Common myeloid progenitor, CD34-positive (primary cell): ENCODE results near the gene PLEKHG4.

Experiments
- CTCF ChIA-PET: fragments of 350-600 bp; sonication (Branson Sonifier 250); formaldehyde crosslinking; loops from one replicate; lab custom pipeline; 2021; ENCODE audit warnings: antibody characterized with exemption; lab: Charles Lee
- POLR2A ChIA-PET: fragments of 350-600 bp; sonication (Branson Sonifier 250); formaldehyde crosslinking; loops from one replicate; lab custom pipeline; 2021; ENCODE audit warnings: antibody characterized with exemption; lab: Charles Lee
- DNase-seq, 3 donors: peaks; one replicate each; pipeline versions ENCODE4 v3.0.0 to v3.0.0-alpha.2; 2013
- H3K27ac ChIP-seq, 2 experiments: 1 replicate in 1 of 2; 2 replicates in 1 of 2; pipeline ENCODE4 v1.7.0; 2013; ENCODE audit warnings: inconsistent platforms in 2 of 2, low read length in 2 of 2, mild to moderate bottlenecking in 2 of 2, low read depth in 1 of 2, moderate library complexity in 1 of 2; ENCODE audit not compliant: severe bottlenecking in 2 of 2, insufficient read depth in 1 of 2, poor library complexity in 1 of 2
- H3K27me3 ChIP-seq, 5 experiments: replicated peaks in 2 of 5; 1 replicate in 3 of 5; 2 replicates in 2 of 5; pipeline versions ENCODE4 v1.6.1 to v1.7.0; 2013; ENCODE audit warnings: low read length in 4 of 5, mild to moderate bottlenecking in 2 of 5, moderate library complexity in 2 of 5, inconsistent platforms in 1 of 5; ENCODE audit not compliant: insufficient read depth in 5 of 5, control insufficient read depth in 4 of 5
- H3K36me3 ChIP-seq, 4 experiments: 1 replicate in 2 of 4; 2 replicates in 2 of 4; pipeline versions ENCODE4 v1.6.1 to v1.7.0; 2013; ENCODE audit warnings: low read length in 3 of 4, control low read depth in 1 of 4, mild to moderate bottlenecking in 1 of 4; ENCODE audit not compliant: control insufficient read depth in 4 of 4, insufficient read depth in 4 of 4
- H3K4me1 ChIP-seq, 4 experiments: 1 replicate in 3 of 4; 2 replicates in 1 of 4; pipeline versions ENCODE4 v1.6.1 to v1.7.1; 2013; ENCODE audit warnings: low read length in 3 of 4, mild to moderate bottlenecking in 3 of 4, control low read depth in 1 of 4, inconsistent platforms in 1 of 4, moderate library complexity in 1 of 4; ENCODE audit not compliant: control insufficient read depth in 4 of 4, insufficient read depth in 4 of 4; ENCODE audit errors: control extremely low read depth in 1 of 4
- H3K4me3 ChIP-seq, 7 experiments: 1 replicate in 4 of 7; 2 replicates in 3 of 7; pipeline versions ENCODE4 v1.5.1 to v1.7.0; 2013; ENCODE audit warnings: mild to moderate bottlenecking in 7 of 7, low read length in 6 of 7, moderate library complexity in 6 of 7, inconsistent platforms in 2 of 7, low read depth in 2 of 7, control low read depth in 1 of 7; ENCODE audit not compliant: insufficient read depth in 4 of 7, control insufficient read depth in 1 of 7; ENCODE audit errors: extremely low read depth in 1 of 7
- H3K9me3 ChIP-seq, 5 experiments: 1 replicate in 4 of 5; 2 replicates in 1 of 5; pipeline versions ENCODE4 v1.6.1 to v1.7.1; 2013; ENCODE audit warnings: low read length in 4 of 5, mild to moderate bottlenecking in 2 of 5, inconsistent platforms in 1 of 5, low read depth in 1 of 5, moderate library complexity in 1 of 5; ENCODE audit not compliant: control insufficient read depth in 4 of 5, insufficient read depth in 2 of 5; ENCODE audit errors: control extremely low read depth in 1 of 5
- WGBS: methylation state at CpG from one replicate; pipeline ENCODE4 v1.1.5; 2013; ENCODE audit not compliant: insufficient coverage; 5-methylcytosine and 5-hydroxymethylcytosine counted together

Gene PLEKHG4

GRCh38 chr16:67248401-67249177 lies 30.7 kb upstream of the PLEKHG4 start, which contains the start of gene SLC9A5:
TSS of gene SLC9A5 (plus strand) at chr16:67248979. CDS start at chr16:67249015, 36 bp downstream.
- WGBS, result 0% methylated on average over 60 of the region's 75 CpGs
- peak in 1 of 3 donors; percentile 42 for DNase-seq
- Histone ChIP-seq H3K4me3 (peak within 1 kb of the TSS; percentile 27 to 94 (median 87)), H3K9me3 (no peaks in the 10 kb centered on the region), H3K27me3 (peaks cover 0 to 23% (median 13%) of the 10 kb centered on the region in 5 experiments), H3K36me3 (no peaks in the 10 kb centered on the region), H3K4me1 (peaks cover 9 to 53% (median 51%) of the 10 kb centered on the region in 4 experiments), H3K27ac (no peak within 1 kb of the TSS)
- CTCF ChIA-PET, result interaction anchor here (0.7 to 6.1 kb wide), 7 partner anchors 10 to 47 kb away, joined by 3 to 108 read pairs (median 7); partner anchors contain the start of gene TMEM208
- POLR2A ChIA-PET, result interaction anchor here (0.6 kb wide), 1 partner anchor 16 kb away, joined by 3 read pairs; no protein-coding TSS in a partner anchor

- peaks cover 0 to 23% (median 13%) of the 10 kb centered on the region in 5 experiments for H3K27me3 ChIP-seq
- DNase-seq, result no peak
- no peaks in the 10 kb centered on the region for H3K36me3 ChIP-seq
- CTCF ChIA-PET, result interaction anchor here (1.7 to 6.1 kb wide), 5 partner anchors 9 to 18 kb away, joined by 7 to 108 read pairs (median 9); partner anchors contain the start of gene TMEM208
- peak overlapping the region in 6 of 7 experiments; percentile 27 to 94 (median 72) for H3K4me3 ChIP-seq
- WGBS, result 31% methylated on average over 18 of the region's 22 CpGs
- no peak overlapping the region for H3K27ac ChIP-seq
- peaks cover 4 to 45% (median 43%) of the 10 kb centered on the region in 4 experiments for H3K4me1 ChIP-seq
- H3K9me3 ChIP-seq, result no peaks in the 10 kb centered on the region
- POLR2A ChIA-PET, result interaction anchor here (0.5 kb wide), 1 partner anchor 67 kb away, joined by 4 read pairs; no protein-coding TSS in a partner anchor
Measured at GRCh38 chr16:67249178-67250044, 29.9 kb upstream of the PLEKHG4 start.

- 100% methylated on average over 3 of the region's 4 CpGs for WGBS
- POLR2A ChIA-PET, result interaction anchor here (0.5 kb wide), 1 partner anchor 68 kb away, joined by 4 read pairs; no protein-coding TSS in a partner anchor
- CTCF ChIA-PET, result interaction anchor here (0.9 to 2.6 kb wide), 4 partner anchors 9 to 26 kb away, joined by 3 to 15 read pairs (median 8); no protein-coding TSS in a partner anchor
- Histone ChIP-seq H3K36me3 (no peaks in the 10 kb centered on the region), H3K4me3 (no peak overlapping the region), H3K9me3 (no peaks in the 10 kb centered on the region), H3K27me3 (peaks cover 0 to 23% (median 13%) of the 10 kb centered on the region in 5 experiments), H3K27ac (no peak overlapping the region), H3K4me1 (peaks cover 4 to 39% (median 37%) of the 10 kb centered on the region in 4 experiments)
- no peak for DNase-seq
Measured at GRCh38 chr16:67250045-67250327, 29.3 kb upstream of the PLEKHG4 start.

- CTCF ChIA-PET, result interaction anchor here (2.2 kb wide), 1 partner anchor 8 kb away, joined by 8 read pairs; no protein-coding TSS in a partner anchor
- 95% methylated on average over 4 of the region's 4 CpGs for WGBS
- peaks cover 0 to 23% (median 13%) of the 10 kb centered on the region in 5 experiments for H3K27me3 ChIP-seq
- peaks cover 2 to 19% (median 16%) of the 10 kb centered on the region in 4 experiments for H3K4me1 ChIP-seq
- no peaks in the 10 kb centered on the region for H3K9me3 ChIP-seq
- no peak overlapping the region for H3K4me3 ChIP-seq
- no peak for DNase-seq
- no peak overlapping the region for H3K27ac ChIP-seq
- POLR2A ChIA-PET, result no interaction called here
- H3K36me3 ChIP-seq, result no peaks in the 10 kb centered on the region
Measured at GRCh38 chr16:67252609-67253497, 26.5 kb upstream of the PLEKHG4 start.

- H3K4me1 ChIP-seq, result peaks cover 0 to 2% (median 0%) of the 10 kb centered on the region in 4 experiments
- 98% methylated on average over 17 of the region's 18 CpGs for WGBS
- H3K36me3 ChIP-seq, result no peaks in the 10 kb centered on the region
- H3K27ac ChIP-seq, result no peak overlapping the region
- no peak overlapping the region for H3K4me3 ChIP-seq
- CTCF ChIA-PET, result interaction anchor here (0.9 to 1.2 kb wide), 2 partner anchors 10 to 11 kb away, joined by 4 to 5 read pairs; no protein-coding TSS in a partner anchor
- POLR2A ChIA-PET, result interaction anchor here (0.6 kb wide), 1 partner anchor 26 kb away, joined by 3 read pairs; no protein-coding TSS in a partner anchor
- no peak for DNase-seq
- no peaks in the 10 kb centered on the region for H3K9me3 ChIP-seq
- peaks cover 0 to 11% (median 5%) of the 10 kb centered on the region in 5 experiments for H3K27me3 ChIP-seq
Measured at GRCh38 chr16:67254801-67255552, 24.4 kb upstream of the PLEKHG4 start.
